ENCODE measurements around the gene CD1E.

CD1E gene

GRCh38 chr1:158362482-158362881, 8.8 kb downstream of the CD1E start:
- POLR2A ChIA-PET, result no interaction called here
- CTCF ChIA-PET, result no interaction called here

GRCh38 chr1:158362941-158363340, 9.2 kb downstream of the CD1E start:
- TF ChIP-seq ZBTB8A (tag by site-specific recombination; IDR thresholded peaks at IDR 0.05) (no peak), ZBTB26 (tag by site-specific recombination; optimal IDR thresholded peaks at IDR 0.05) (no peak), GLIS2 (tag by site-specific recombination; IDR thresholded peaks at IDR 0.05) (no peak), ZNF169 (tag by site-specific recombination; IDR thresholded peaks at IDR 0.05) (no peak), ZNF274 (IDR thresholded peaks at IDR 0.05; ENCODE audit: low read length) (no peak), ZNF274 (tag by site-specific recombination; IDR thresholded peaks at IDR 0.05; ENCODE audit: borderline replicate concordance) (no peak), ZNF18 (tag by site-specific recombination; IDR thresholded peaks at IDR 0.05) (no peak), GFI1B (tag by site-specific recombination; IDR thresholded peaks at IDR 0.05) (no peak)
- ChIA-PET CTCF (no interaction called here), POLR2A (no interaction called here)
- Histone ChIP-seq H3K27ac (ENCODE audit: extremely low read depth, low read depth, low read length) (no peak overlapping the region), H3K4me1 (ENCODE audit: control insufficient read depth, insufficient read depth, low read length) (no peaks in the 10 kb centered on the region), H3K36me3 (ENCODE audit: control insufficient read depth in 2 of 2, insufficient read depth in 1 of 2, low read length in 2 of 2) (no peaks in the 10 kb centered on the region), H3K4me3 (ENCODE audit: low read depth, low read length) (no peak overlapping the region), H3K9me3 (ENCODE audit: control insufficient read depth, insufficient read depth, low read depth, low read length) (no peaks in the 10 kb centered on the region)

More at GRCh38 chr1:158362482-158362881, 8.8 kb downstream of the CD1E start:
- Histone ChIP-seq H3K9me3 (ENCODE audit: control insufficient read depth, insufficient read depth, low read depth, low read length) (no peaks in the 10 kb centered on the region), H3K27ac (ENCODE audit: extremely low read depth, low read depth, low read length) (no peak overlapping the region), H3K36me3 (ENCODE audit: control insufficient read depth in 2 of 2, insufficient read depth in 1 of 2, low read length in 2 of 2) (no peaks in the 10 kb centered on the region), H3K4me1 (ENCODE audit: control insufficient read depth, insufficient read depth, low read length) (no peaks in the 10 kb centered on the region), H3K4me3 (ENCODE audit: low read depth, low read length) (no peak overlapping the region)
- no peak for TF ChIP-seq ZNF37A (tag by site-specific recombination; IDR thresholded peaks at IDR 0.05)

- ChIA-PET POLR2A (no interaction called here), CTCF (no interaction called here)
- H3K4me1 ChIP-seq (ENCODE audit: control insufficient read depth, insufficient read depth, low read length), result no peaks in the 10 kb centered on the region
- H3K27ac ChIP-seq (ENCODE audit: extremely low read depth, low read depth, low read length), result no peak overlapping the region
- no peaks in the 10 kb centered on the region for H3K36me3 ChIP-seq (ENCODE audit: control insufficient read depth in 2 of 2, insufficient read depth in 1 of 2, low read length in 2 of 2)
- no peak overlapping the region for H3K4me3 ChIP-seq (ENCODE audit: low read depth, low read length)
- no peaks in the 10 kb centered on the region for H3K9me3 ChIP-seq (ENCODE audit: control insufficient read depth, insufficient read depth, low read depth, low read length)
- TF ChIP-seq ZNF350 (tag by site-specific recombination; IDR thresholded peaks at IDR 0.05) (no peak), OSR2 (tag by site-specific recombination; IDR thresholded peaks at IDR 0.05) (no peak), ZEB2 (tag by site-specific recombination; IDR thresholded peaks at IDR 0.05) (no peak), SP2 (tag by site-specific recombination; IDR thresholded peaks at IDR 0.05) (no peak), ZNF140 (tag by site-specific recombination; IDR thresholded peaks at IDR 0.05) (no peak), ZNF843 (tag by site-specific recombination; IDR thresholded peaks at IDR 0.05) (no peak), ZBTB48 (tag by site-specific recombination; IDR thresholded peaks at IDR 0.05) (no peak), ZNF398 (tag by site-specific recombination; IDR thresholded peaks at IDR 0.05) (no peak), FEZF1 (tag by site-specific recombination; IDR thresholded peaks at IDR 0.05) (no peak), ZNF449 (tag by site-specific recombination; IDR thresholded peaks at IDR 0.05) (no peak), ZNF548 (tag by site-specific recombination; IDR thresholded peaks at IDR 0.05) (no peak), ZNF48 (tag by site-specific recombination; IDR thresholded peaks at IDR 0.05) (no peak), ZNF624 (tag by site-specific recombination; IDR thresholded peaks at IDR 0.05) (no peak), ZBTB49 (tag by site-specific recombination; IDR thresholded peaks at IDR 0.05; ENCODE audit: low read depth) (no peak), ZNF654 (tag by site-specific recombination; IDR thresholded peaks at IDR 0.05; ENCODE audit: low read depth) (no peak), MYNN (tag by site-specific recombination; IDR thresholded peaks at IDR 0.05; ENCODE audit: borderline replicate concordance) (no peak), ZNF155 (tag by site-specific recombination; IDR thresholded peaks at IDR 0.05) (no peak), ZNF248 (tag by site-specific recombination; IDR thresholded peaks at IDR 0.05) (no peak)
Observed at GRCh38 chr1:158366783-158367182, 13.1 kb downstream of the CD1E start.
